Measurements from ENCODE around the gene NOL4L. TPM values are rescaled to one million over a fixed set of nuclear protein-coding genes. Genes with fewer than 3 reads are reported as not detected.

Gene NOL4L
- total RNA-seq, 1 experiment from 2014 or later, result 40.9 TPM

DNA sequence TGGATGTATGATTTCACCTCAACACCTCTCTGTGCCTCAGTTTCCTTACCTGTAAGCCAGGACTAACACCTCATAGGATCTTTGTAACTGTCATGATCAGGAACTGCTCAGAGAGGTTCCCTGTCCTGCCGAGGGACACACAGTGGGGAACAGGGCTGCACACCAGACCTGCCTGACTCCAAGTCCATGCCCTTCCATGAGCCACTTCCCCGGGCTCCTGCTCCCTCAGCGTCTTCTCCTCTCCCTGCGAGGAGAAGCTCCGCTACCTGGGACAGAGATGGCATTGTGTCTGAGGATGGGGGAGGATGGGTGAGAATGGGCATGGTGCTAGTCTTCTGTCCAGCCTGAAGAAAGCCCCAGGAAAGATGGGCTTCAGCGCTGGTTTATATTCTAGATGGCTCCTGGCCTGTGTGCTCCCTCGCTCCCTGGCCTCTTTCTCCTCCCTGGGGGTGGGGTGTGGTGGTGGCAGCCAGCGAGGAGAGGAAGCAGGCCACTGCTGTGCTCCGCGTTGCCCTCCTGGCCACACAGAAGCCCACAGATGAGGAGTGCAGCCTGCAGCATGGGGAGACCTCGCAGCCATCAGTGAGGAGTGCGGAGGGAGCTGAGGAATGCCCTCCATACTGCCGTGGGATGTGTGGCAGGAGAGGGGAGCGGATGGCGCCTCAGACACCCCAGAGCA, 67.1 kb downstream of the NOL4L start:
- intact Hi-C loops (cut with micrococcal nuclease; ENCODE audit: unreplicated experiment), result no loop called here
- Histone ChIP-seq H4K20me1 (ENCODE audit: insufficient read depth) (no peaks in the 10 kb centered on the region), H3K27me3 (ENCODE audit: insufficient read depth, low read depth) (no peaks in the 10 kb centered on the region), H3K9me2 (ENCODE audit: insufficient read depth) (no peaks in the 10 kb centered on the region), H3K36me3 (ENCODE audit: low read depth) (no peaks in the 10 kb centered on the region), H3K9me3 (ENCODE audit: insufficient read depth, low read depth) (no peaks in the 10 kb centered on the region), H3K4me1 (replicated peaks; ENCODE audit: insufficient read depth) (peaks cover 14% of the 10 kb centered on the region), H3K27ac (no peak overlapping the region), H3K4me2 (no peak overlapping the region), H2AFZ (no peak overlapping the region), H3F3A (ENCODE audit: insufficient read depth, low read depth) (peaks cover 4% of the 10 kb centered on the region; the same call in 1 of the 2 replicates), H3K79me2 (ENCODE audit: low read depth) (no peaks in the 10 kb centered on the region), H3K4me3 (no peak overlapping the region)
- no peak for DNase-seq
- BruUV-seq (replicated peaks), result no TSS peak
- TF ChIP-seq EZH2 (IDR thresholded peaks at IDR 0.05; ENCODE audit: low read depth), result no peak
- TF ChIP-seq, protein P1, sequence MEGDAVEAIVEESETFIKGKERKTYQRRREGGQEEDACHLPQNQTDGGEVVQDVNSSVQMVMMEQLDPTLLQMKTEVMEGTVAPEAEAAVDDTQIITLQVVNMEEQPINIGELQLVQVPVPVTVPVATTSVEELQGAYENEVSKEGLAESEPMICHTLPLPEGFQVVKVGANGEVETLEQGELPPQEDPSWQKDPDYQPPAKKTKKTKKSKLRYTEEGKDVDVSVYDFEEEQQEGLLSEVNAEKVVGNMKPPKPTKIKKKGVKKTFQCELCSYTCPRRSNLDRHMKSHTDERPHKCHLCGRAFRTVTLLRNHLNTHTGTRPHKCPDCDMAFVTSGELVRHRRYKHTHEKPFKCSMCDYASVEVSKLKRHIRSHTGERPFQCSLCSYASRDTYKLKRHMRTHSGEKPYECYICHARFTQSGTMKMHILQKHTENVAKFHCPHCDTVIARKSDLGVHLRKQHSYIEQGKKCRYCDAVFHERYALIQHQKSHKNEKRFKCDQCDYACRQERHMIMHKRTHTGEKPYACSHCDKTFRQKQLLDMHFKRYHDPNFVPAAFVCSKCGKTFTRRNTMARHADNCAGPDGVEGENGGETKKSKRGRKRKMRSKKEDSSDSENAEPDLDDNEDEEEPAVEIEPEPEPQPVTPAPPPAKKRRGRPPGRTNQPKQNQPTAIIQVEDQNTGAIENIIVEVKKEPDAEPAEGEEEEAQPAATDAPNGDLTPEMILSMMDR (conservative IDR thresholded peaks at IDR 0.05), result no peak
- ChIA-PET POLR2A (ENCODE audit: unreplicated experiment) (interaction anchor here (0.6 kb wide), 1 partner anchor 577 kb away, joined by 6 read pairs; no protein-coding TSS in a partner anchor), CTCF (no interaction called here)

DNA sequence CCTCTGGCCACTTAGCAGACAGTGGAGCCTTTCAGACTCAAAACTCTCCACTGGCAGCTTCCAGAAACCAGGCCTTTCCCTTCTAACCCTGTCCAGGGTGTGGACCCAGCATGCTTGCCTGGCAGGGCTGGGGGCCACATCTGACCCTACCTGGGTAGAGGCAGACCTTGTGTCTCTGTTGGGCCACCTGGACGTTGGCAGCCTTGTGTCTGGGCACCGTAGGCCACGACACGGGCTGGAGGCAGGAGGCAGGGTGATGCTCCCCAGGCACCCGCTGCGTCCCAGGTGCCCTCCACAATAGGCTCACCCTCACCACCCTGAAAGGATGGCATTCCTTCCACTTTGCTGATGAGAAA, 67.6 kb downstream of the NOL4L start:
- intact Hi-C loops (cut with micrococcal nuclease; ENCODE audit: unreplicated experiment), result no loop called here
- Histone ChIP-seq H3K36me3 (ENCODE audit: low read depth) (no peaks in the 10 kb centered on the region), H3K4me3 (no peak overlapping the region), H2AFZ (no peak overlapping the region), H3K27me3 (ENCODE audit: insufficient read depth, low read depth) (no peaks in the 10 kb centered on the region), H3K4me2 (no peak overlapping the region), H3K79me2 (ENCODE audit: low read depth) (no peaks in the 10 kb centered on the region), H4K20me1 (ENCODE audit: insufficient read depth) (no peaks in the 10 kb centered on the region), H3K9me3 (ENCODE audit: insufficient read depth, low read depth) (no peaks in the 10 kb centered on the region), H3K9me2 (ENCODE audit: insufficient read depth) (no peaks in the 10 kb centered on the region), H3F3A (ENCODE audit: insufficient read depth, low read depth) (peaks cover 4% of the 10 kb centered on the region; the same call in 1 of the 2 replicates), H3K4me1 (replicated peaks; ENCODE audit: insufficient read depth) (peaks cover 9% of the 10 kb centered on the region; the same call in 1 of the 2 replicates), H3K27ac (no peak overlapping the region)
- DNase-seq, result no peak
- ChIA-PET POLR2A (ENCODE audit: unreplicated experiment) (interaction anchor here (0.6 kb wide), 1 partner anchor 576 kb away, joined by 6 read pairs; no protein-coding TSS in a partner anchor), CTCF (no interaction called here)
- BruUV-seq (replicated peaks), result no TSS peak
- TF ChIP-seq EZH2 (IDR thresholded peaks at IDR 0.05; ENCODE audit: low read depth), result no peak
- TF ChIP-seq, protein P1 (conservative IDR thresholded peaks at IDR 0.05), result no peak

DNA sequence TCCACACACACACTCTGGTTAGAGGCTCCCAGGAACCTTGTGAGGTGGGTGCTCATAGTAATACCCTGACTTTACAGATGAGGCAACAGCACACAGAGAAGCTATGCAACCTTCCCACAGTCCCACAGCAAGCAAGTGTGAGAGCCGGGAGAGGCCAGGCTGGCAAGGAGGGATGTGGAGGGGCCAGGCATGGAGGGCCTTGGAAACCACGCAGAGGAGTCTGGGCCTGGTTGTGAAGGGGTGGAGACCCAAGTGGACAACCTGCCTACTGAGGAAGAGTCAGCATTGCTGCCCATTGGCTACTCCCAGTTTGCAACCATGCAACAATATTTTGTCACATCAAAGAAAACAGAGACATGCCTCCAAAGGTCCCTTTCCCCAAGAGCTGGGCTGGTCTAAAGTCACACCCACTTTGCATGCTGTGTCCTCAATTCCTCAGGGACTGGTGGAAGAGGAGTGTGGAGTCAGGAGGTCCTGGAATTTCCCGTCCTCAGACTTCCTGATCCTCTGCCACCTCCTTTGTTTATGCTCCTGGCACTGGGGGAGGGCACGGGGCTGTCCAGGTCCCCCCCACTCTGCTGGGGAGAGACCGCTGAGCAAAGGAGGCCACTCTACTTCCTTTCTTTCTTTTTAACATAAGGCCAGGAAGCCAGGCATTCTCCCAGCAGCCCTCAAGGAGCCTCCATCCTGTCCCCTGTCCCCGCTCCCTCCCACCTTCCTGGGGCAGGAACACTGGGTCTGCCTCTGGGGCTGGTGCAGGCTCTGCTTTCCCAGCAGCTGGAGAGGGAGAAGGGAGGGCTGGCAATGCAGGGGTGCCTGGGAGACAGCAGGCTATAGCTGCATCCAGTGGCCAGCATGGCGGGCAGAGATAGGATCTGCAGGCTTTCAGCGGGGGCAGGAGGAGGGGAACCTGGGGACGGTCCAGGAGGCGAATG, 68.3 kb downstream of the NOL4L start:
- no peak overlapping the region for H3K27ac ChIP-seq
- TF ChIP-seq, protein P1 (conservative IDR thresholded peaks at IDR 0.05), result no peak
- no peak for TF ChIP-seq EZH2 (IDR thresholded peaks at IDR 0.05; ENCODE audit: low read depth)
- POLR2A ChIA-PET (ENCODE audit: unreplicated experiment), result interaction anchor here (0.6 kb wide), 2 partner anchors 576 to 777 kb away, joined by 3 to 6 read pairs; no protein-coding TSS in a partner anchor
- no peaks in the 10 kb centered on the region for H3K9me3 ChIP-seq (ENCODE audit: insufficient read depth, low read depth)
- no peak for DNase-seq
- no peaks in the 10 kb centered on the region for H3K27me3 ChIP-seq (ENCODE audit: insufficient read depth, low read depth)
- H3K9me2 ChIP-seq (ENCODE audit: insufficient read depth), result no peaks in the 10 kb centered on the region
- H4K20me1 ChIP-seq (ENCODE audit: insufficient read depth), result no peaks in the 10 kb centered on the region
- intact Hi-C loops (cut with micrococcal nuclease; ENCODE audit: unreplicated experiment), result no loop called here
- H3K79me2 ChIP-seq (ENCODE audit: low read depth), result no peaks in the 10 kb centered on the region
- CTCF ChIA-PET, result no interaction called here
- no peaks in the 10 kb centered on the region for H3K36me3 ChIP-seq (ENCODE audit: low read depth)
- no peak overlapping the region for H3K4me3 ChIP-seq
- no peak overlapping the region for H2AFZ ChIP-seq
- no peaks in the 10 kb centered on the region for H3F3A ChIP-seq (ENCODE audit: insufficient read depth, low read depth)
- H3K4me1 ChIP-seq (replicated peaks; ENCODE audit: insufficient read depth), result peaks cover 4% of the 10 kb centered on the region; the same call in 1 of the 2 replicates
- no peak overlapping the region for H3K4me2 ChIP-seq
- no TSS peak for BruUV-seq (replicated peaks)
